Liver (tissue), 3 donors: ENCODE data around the gene FGF11.

Source experiments
- JUND ChIP-seq, 2 donors: IDR thresholded peaks; 2 replicates each; pipeline ENCODE4 v1.6.1; 2016; ENCODE audit warnings: antibody characterized with exemption in 2 of 2
- SP1 ChIP-seq: IDR thresholded peaks from 2 replicates; pipeline ENCODE4 v1.6.1; 2018; ENCODE audit warnings: antibody characterized with exemption, mild to moderate bottlenecking
- TAF1 ChIP-seq: conservative IDR thresholded peaks from 2 replicates; pipeline ENCODE4 v1.6.1; 2016; ENCODE audit warnings: antibody characterized with exemption, mild to moderate bottlenecking
- YY1 ChIP-seq: IDR thresholded peaks from 2 replicates; pipeline ENCODE4 v1.6.1; 2016; ENCODE audit warnings: antibody characterized with exemption, mild to moderate bottlenecking
- TF ChIP-seq, protein P1 (sequence below): fragments of 150-350 bp; IDR thresholded peaks from 2 replicates; pipeline ENCODE4 v1.5.1; 2017; ENCODE audit warnings: improper control_type of control experiment, low read depth, low read length; ENCODE audit not compliant: missing input control
- donor health status: healthy.
- donor health status: healthy.

GRCh38 chr17:7428557-7428956 lies 10.8 kb upstream of the FGF11 start, which contains the start of gene SPEM3:
- TF ChIP-seq SP1 (no peak), YY1 (no peak), JUND (IDR thresholded peaks at IDR 0.05) (no peak), TAF1 (no peak)
- TF ChIP-seq, protein P1, sequence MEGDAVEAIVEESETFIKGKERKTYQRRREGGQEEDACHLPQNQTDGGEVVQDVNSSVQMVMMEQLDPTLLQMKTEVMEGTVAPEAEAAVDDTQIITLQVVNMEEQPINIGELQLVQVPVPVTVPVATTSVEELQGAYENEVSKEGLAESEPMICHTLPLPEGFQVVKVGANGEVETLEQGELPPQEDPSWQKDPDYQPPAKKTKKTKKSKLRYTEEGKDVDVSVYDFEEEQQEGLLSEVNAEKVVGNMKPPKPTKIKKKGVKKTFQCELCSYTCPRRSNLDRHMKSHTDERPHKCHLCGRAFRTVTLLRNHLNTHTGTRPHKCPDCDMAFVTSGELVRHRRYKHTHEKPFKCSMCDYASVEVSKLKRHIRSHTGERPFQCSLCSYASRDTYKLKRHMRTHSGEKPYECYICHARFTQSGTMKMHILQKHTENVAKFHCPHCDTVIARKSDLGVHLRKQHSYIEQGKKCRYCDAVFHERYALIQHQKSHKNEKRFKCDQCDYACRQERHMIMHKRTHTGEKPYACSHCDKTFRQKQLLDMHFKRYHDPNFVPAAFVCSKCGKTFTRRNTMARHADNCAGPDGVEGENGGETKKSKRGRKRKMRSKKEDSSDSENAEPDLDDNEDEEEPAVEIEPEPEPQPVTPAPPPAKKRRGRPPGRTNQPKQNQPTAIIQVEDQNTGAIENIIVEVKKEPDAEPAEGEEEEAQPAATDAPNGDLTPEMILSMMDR = no peak
